ENCODE results near the gene SLC66A2.

SLC66A2 gene

DNA sequence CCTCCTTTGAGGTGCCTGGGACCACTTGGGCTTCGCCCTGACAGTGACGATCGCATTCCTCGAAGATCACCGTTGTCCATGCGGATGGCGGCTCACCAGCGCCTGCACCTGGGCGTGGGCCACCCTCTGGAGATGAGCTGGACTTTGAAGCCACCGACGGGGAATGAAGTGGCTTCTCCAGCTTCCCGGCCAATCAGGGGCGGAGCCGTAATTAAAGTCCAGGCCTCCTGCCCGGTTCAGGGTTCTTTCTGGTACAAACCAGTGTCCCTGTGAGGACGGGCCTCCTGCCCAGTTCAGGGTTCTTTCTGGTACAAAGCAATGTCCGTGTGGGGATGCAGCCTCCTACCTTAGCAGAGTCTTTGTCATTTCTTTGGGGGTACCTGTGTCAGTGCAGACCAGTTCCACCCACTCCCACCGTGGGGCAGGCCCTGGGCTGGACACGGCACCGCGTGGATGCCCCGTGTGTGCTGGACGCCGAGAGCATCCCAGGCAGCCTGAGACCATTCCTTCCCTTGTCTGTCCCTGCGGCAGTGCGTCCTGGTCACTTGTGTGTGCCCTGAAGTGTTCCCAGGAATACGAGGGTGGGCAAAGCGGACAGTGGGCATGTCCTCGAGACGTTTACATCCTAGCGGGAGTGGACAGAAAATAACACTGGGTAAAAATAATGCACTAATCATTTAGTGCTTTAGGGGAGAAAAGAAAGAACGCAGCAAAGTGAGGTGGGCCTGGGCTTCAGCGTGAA lies 98.7 kb downstream of the SLC66A2 start:
- TF ChIP-seq CTCF (IDR thresholded peaks at IDR 0.05; ENCODE audit: control insufficient read depth, extremely low read depth, insufficient read depth), result no peak

More for the DNA sequence above, 98.7 kb downstream of the SLC66A2 start:
- H3K4me3 ChIP-seq (ENCODE audit: low read depth, low read length), result no peak overlapping the region
- no peak for DNase-seq (ENCODE audit: low read depth)
